Measurements from ENCODE around the gene FMR1. TPM values are rescaled to one million over a fixed set of nuclear protein-coding genes. Genes with fewer than 3 reads are reported as not detected.

FMR1 gene
- total RNA-seq, 1 experiment from 2014 or later: 44.6 TPM

GRCh38 chrX:147908106-147908505, 3.6 kb upstream of the FMR1 start:
- no peak overlapping the region for H4K91ac ChIP-seq (ENCODE audit: insufficient read length, low read depth, low read length)
- H3K4me1 ChIP-seq (ENCODE audit: insufficient read depth, low read length): no peaks in the 10 kb centered on the region; the same call in 1 of the 2 replicates
- no peak overlapping the region for H3K9ac ChIP-seq (ENCODE audit: extremely low read depth, insufficient read length, low read length)
- H2BK20ac ChIP-seq (ENCODE audit: low read depth, low read length, poor library complexity, severe bottlenecking): no peak overlapping the region
- H3K9me3 Mint-ChIP-seq: peaks cover 51 to 65% of the 10 kb centered on the region in 2 experiments
- H3T11ph ChIP-seq (ENCODE audit: low read length): no peak overlapping the region
- H3K4ac ChIP-seq (ENCODE audit: low read depth, low read length): no peak overlapping the region
- H3K9me3 ChIP-seq (ENCODE audit: control insufficient read depth, low read depth, low read length): peaks cover 22% of the 10 kb centered on the region
- 0 out of 4 replicates have a peak, but pooled peaks cover 0 to 3% of the 10 kb centered on the region in 2 experiments for H3K4me1 Mint-ChIP-seq
- H3K56ac ChIP-seq (ENCODE audit: insufficient read length, low read depth, low read length): no peak overlapping the region
- H3K27me3 ChIP-seq (ENCODE audit: insufficient read depth, low read length): no peaks in the 10 kb centered on the region
- no peak overlapping the region for H3K18ac ChIP-seq (ENCODE audit: insufficient read length, low read depth, low read length)
- H2BK15ac ChIP-seq (ENCODE audit: low read depth, low read length): no peak overlapping the region
- H3K27me3 Mint-ChIP-seq (ENCODE audit: low read depth): peaks cover 15% of the 10 kb centered on the region
- TF ChIP-seq CTCF (conservative IDR thresholded peaks at IDR 0.05): no peak
- H3K4me3 Mint-ChIP-seq: no peak overlapping the region
- H3K23ac ChIP-seq (ENCODE audit: insufficient read length, low read depth, low read length): no peak overlapping the region
- H2BK12ac ChIP-seq (ENCODE audit: insufficient read length, low read depth, low read length): no peak overlapping the region
- H3K36me3 Mint-ChIP-seq (ENCODE audit: insufficient read depth in 1 of 3, low read depth in 3 of 3): peaks cover 0 to 2% (median 2%) of the 10 kb centered on the region in 3 experiments; a peak in 3 of 7 replicates
- H3K27ac Mint-ChIP-seq: no peak overlapping the region
- H2BK120ac ChIP-seq (ENCODE audit: low read depth, low read length, poor library complexity, severe bottlenecking): no peak overlapping the region
- no peak for DNase-seq
- H4K20me1 ChIP-seq (ENCODE audit: control insufficient read depth, insufficient read depth, insufficient read length): no peaks in the 10 kb centered on the region
- peaks cover 2% of the 10 kb centered on the region; the same call in 1 of the 2 replicates for H3K79me2 ChIP-seq (ENCODE audit: insufficient read depth, low read length)
- H2BK5ac ChIP-seq (ENCODE audit: insufficient read length, low read length): no peak overlapping the region
- no CpG with 5 or more reads among the region's 5 CpGs for WGBS (ENCODE audit: extremely low coverage, insufficient read length, low lambda C conversion rate)
- H3K14ac ChIP-seq (ENCODE audit: insufficient read depth, low read length): no peak overlapping the region
- peaks cover 7% of the 10 kb centered on the region for H3K23me2 ChIP-seq (ENCODE audit: insufficient read length, low read depth, low read length, poor library complexity, severe bottlenecking)
- H2AFZ ChIP-seq (ENCODE audit: low read length): no peak overlapping the region
- no peak overlapping the region for H2AK5ac ChIP-seq (ENCODE audit: insufficient read length, low read length)
- no peaks in the 10 kb centered on the region for H3K79me1 ChIP-seq (ENCODE audit: insufficient read depth, low read depth, low read length, poor library complexity, severe bottlenecking)
- H4K5ac ChIP-seq (ENCODE audit: insufficient read length, low read depth, low read length): no peak overlapping the region
- H4K8ac ChIP-seq (replicated peaks; ENCODE audit: insufficient read length, low read depth, low read length): no peak overlapping the region
- H3K4me2 ChIP-seq (ENCODE audit: insufficient read depth, insufficient read length, low read length): no peak overlapping the region
- no peak overlapping the region for H3K27ac ChIP-seq (ENCODE audit: insufficient read length, low read depth, low read length)
